Amniotic epithelial cell (primary cell): Measurements from ENCODE around the gene MPI.
A peak's percentile ranks its signal among the peaks of the same experiment; 100 is the strongest.
"Not testable (repeated sequence)": the region's sequence is repeated elsewhere in the genome, so short reads cannot be mapped to it uniquely, and the experiment has no call there.

Experiments used
- DNase-seq: peaks from one replicate; pipeline ENCODE4 v3.0.0-alpha.2; 2010; ENCODE audit warnings: low read depth

The MPI gene

DNA sequence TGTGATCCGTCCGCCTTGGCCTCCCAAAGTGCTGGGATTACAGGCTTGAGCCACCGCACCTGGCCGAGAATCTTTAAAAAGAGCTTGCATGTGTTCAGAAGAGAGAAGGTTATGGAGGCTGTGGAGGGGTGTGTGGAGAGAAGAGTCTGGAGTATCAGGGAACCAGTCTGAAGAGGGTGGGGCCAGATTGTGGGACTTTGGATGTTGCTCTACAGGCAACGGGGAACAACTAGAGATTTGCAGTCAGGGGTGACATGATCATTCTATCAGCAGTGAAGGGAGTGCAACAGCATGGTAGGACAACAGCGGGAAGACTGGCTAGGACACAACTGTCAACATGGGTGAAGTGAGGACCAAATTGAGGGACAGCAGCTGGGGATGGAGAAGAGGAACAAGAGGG lies 25.5 kb upstream of the MPI start:
- no peak for DNase-seq

DNA sequence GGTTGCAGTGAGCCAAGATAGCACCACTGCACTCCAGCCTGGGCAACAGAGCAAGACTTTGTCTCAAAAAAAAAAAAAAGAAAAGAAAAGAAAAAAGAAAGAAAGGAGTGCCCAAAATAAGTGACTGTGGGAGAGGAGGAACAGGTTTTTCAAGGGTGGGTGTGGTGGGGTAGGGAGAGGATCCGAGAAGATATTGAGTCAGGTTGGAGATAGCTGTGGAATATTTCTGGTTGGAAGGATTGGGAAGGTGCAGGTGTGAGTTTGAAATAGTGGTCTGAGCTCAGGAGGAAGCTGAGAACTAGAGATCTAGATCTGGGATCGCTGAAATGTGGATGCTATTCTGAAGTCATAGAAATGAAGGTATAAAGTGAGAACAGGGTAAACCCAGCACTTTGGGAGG lies 24.5 kb upstream of the MPI start:
- no peak for DNase-seq

DNA sequence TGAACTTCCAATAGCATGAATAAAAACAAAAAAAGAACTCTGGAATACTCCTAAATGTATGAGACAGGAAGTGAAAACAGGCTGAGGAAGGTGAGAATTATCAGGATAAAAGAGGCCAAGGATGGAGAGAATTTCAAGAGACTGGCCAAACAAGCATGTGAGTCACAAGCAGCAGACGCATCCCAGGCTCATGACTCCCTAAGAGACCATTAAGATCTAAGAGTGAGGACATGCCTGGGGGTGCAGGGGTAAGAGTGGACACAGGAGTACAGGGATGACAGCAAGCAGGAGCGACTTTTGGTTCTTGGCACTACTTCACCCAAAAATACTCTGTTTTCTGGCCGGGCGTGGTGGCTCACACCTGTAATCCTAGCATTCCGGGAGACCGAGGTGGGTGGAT lies 23.8 kb upstream of the MPI start:
- peak; percentile 85 for DNase-seq

DNA sequence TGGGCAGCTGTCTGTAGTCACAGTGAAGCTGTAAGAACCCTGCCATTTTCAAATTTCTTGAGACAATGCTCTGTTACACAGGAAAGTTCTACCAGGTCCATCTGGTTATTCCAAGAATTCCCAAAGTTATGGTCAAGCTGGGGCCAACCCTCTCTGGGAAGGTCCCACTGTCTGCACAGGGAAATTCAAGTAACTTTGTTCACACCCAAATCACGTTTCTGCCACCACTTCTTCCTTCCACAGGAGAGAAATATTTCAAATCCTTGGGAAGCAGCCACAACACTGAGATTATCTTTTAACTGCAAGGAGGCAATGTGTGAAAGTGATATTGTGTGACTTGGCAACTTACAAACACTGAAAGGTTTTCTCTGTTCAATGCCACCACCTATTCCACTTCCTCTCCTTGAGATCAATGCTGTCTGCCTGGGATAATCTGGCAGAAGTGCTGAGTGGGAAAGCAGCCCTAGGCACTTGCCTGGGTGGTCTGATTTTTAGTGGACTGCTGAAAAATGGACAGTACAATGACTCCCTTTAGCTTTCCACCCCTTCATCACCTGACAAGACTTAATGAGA lies 22.3 kb upstream of the MPI start:
- DNase-seq = no peak

DNA sequence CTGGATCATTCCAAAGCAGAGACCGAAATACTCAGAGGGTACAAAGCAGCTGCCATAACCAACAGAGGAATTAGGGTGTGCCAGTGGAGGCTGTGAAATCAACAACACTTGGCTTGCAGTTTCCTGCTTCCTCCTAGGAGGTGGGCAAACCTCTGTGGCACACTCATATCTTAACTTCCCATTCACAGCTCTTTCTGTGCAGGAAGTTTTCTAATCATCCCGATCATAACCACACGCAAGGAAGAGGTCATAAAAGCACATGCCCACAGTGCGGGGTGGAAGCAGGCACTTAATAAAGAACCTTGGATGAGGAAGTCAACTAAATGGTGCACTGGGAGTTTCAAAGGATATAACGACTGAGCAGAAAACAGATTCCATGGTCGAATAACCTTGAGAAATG lies 21.8 kb upstream of the MPI start:
- DNase-seq = no peak

DNA sequence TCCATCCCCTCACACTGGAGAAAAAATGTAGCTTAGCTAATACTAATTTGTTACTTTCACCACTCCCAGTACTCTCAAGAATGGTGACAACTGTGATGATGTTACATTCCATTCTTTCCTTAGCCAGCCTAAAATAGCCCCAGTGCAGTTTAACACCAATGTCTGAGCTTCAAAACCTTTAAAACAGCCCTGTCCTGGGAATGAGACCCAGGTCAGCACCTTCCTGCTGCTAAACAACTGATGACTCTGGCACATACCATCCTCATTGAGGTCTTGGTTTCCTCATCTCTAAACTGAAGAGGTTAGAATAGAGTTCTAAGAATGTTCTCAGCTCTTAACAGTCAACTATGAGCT lies 20.5 kb upstream of the MPI start:
- DNase-seq = peak; percentile 27

DNA sequence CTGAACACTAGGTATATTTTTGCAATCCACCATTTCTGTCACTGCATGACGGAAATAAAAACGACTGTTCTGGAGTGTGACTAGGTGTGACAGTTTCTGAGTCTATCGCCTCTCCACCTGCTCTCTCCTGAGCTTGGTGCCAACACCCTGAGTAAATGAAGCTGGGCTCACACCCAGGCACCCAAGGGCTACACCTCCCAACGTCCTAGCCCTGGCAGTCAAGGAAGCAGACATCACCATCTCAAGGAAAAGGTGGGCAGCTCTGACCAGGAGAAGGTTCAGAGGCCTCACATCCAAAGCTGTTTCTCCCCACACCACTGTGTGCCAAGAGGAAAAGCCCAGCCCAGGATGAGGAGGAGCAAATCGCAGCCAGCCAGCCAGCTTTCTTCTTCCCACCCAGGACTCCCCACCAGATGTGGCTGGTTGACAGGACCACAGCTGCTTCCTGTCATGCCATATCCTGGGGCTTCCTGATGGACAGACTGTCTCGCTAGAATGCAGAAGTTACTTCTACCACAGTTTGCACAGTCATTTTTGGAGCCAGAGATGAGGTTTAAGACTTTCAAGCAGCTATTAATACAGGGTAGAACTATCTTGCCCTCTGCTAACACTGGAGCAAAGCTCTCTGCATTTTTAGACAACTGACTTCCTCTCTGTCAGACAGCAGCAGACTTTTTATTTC lies 20.0 kb upstream of the MPI start:
- peak; percentile 27 for DNase-seq

DNA sequence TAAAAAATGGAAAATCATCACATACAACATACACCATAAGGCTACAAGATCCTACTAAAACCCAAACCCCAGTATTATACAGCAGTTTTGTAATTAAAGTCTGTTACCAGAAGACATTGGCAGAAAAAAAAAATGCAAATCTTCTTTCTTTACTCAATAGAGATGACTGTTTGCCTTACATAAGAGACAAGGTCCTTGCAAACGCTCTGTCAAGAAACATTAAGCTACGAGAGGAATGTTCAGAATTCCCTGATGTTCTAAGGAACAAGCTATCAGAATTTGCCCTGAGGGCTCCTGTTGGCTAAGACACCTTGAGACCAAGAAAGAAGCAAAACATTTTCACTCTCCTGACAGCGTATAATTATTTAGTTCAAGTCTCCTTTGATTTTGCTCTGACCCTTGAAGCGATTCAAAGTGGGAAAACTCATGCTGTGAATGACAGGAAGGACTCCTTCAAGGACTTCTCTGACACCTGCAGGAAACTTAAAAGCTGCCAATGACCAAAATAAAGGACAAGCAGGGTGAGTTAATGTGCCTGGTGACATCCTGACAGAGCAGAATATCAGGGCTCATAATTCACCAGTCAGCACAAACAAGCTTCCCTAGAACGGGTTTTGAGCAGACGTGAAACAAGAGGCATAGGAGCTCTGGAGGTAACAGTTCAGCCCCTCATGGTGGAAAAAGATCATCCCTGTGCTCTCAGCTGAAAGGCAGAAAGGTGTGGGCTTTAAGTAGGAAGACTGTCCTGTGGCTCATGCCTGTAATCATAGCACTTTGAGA lies 19.2 kb upstream of the MPI start:
- DNase-seq = peak; percentile 61

DNA sequence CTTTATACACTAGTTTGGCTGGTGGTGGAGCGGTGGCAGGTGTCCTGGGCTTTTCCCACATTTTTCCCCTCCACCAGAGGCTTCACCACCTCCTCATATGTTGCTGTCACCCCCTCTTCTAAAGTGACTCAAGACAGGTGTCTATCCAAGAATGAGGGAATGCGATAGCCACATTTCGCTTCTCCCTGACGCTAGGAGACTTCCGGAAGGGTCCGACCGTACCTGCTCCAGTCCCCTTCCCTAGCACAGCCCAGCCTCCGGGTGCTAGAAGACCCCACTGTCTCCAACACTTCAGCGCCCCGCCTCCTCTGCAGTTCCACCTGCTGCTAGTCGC lies 17.2 kb upstream of the MPI start:
- DNase-seq = no peak

DNA sequence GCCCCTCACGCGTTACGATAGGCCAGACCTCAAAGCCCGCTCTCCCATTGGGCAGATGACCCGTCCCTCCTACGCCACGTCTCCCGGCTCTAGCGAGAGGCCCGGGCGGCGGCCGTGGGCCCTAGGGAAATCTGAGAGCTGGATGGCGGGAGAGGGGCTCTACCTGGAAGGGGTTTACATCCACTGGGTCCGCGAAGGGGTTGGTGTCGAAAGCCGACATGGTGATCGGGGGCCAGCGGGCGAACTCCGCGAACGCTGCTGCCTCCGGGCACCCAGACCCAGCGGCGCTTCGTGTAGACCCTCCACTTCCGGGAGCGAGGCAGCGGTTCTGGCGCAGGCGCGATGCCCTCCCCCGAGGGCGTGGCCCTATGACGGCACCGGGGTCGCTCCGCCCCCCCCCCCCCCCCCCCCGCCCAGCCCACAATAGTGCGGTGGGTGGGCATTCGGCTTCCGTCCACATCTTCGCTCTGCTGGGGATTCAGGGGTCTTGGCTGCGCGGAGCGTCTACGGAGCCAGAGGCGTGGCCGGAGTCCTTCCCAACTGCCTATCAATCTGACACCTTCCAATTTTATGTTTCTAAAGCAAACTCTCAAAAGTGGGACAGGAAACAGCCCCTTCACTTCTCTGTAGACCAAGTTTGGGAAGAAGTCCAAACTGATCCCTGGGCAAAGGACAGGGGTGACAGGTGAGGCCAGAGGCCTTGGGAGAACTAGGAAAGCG lies 16.6 kb upstream of the MPI start, which contains the start of gene SCAMP2:
SCAMP2 (minus strand) TSS at position 330 of the 720 bp plus-strand sequence; CDS start at position 220, 110 bp downstream.
- peak; percentile 93 for DNase-seq

DNA sequence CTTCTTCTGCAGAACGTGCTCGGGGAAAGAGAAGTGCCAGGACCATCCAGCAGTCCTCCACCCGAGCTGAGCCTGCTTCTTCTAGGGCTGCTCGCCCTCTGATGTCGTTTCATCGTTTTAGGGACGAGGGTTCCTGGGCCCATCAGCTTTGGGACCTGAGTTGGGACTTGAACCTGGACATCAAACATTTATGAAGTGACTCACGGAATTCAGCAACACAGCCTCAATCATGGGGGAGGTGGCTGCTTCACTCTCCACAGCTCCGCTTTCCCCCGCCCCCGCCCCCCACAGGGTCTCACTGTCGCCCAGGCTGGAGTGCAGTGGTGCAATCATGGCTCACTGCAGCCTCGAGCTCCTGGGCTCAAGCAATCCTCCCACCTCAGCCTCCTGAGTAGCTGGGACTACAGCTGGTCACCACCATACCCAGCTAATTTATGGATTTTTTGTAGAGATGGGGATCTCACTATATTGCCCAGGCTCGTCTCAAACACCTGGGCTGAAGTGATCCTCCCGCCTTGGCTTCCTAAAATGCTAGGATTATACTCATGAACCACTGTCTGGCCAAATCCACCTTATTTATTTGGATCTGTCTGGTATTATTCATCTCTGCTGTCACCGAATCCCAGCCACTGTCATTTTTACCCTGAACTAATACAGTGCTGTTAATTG lies 16.0 kb upstream of the MPI start:
- DNase-seq = peak; percentile 33

DNA sequence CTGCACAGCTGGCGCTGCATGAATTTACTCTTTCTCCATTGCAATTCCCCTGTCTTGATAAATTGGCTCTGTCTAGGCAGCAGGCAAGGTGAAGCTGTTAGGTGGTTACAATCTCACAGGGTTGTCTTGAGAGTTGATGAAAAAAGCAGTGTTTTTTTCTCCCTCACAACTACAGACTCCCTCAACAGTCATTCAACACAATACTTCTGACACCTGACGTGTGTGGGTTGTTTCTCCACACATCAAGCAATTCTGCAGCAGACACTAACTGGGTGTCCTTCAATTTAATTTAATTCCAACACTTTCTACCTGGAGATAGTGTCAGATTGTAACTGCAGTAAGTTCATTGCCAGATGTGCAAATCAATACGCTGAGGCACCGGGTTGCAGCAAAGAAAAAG lies 11.6 kb upstream of the MPI start:
- no peak for DNase-seq

DNA sequence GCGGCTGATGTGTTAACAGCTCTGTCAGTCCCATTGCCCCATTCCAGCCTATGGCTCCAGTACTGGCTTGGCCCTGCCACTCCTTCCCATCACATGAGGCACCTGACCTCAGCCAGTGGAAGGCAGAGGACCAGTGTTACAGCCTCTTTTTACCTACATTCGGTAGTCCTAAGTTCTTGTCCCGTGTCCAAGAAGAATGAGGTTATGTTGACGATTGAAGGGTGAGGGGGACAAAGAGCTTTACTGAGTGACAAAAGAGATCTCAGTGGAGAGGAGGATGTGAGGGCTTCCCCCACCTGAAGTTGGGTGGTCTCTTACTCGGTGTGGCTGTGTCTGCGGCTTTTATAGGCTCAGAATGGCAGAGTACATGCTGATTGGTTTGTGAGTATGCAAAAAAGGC lies 7.3 kb upstream of the MPI start:
- DNase-seq = no peak

DNA sequence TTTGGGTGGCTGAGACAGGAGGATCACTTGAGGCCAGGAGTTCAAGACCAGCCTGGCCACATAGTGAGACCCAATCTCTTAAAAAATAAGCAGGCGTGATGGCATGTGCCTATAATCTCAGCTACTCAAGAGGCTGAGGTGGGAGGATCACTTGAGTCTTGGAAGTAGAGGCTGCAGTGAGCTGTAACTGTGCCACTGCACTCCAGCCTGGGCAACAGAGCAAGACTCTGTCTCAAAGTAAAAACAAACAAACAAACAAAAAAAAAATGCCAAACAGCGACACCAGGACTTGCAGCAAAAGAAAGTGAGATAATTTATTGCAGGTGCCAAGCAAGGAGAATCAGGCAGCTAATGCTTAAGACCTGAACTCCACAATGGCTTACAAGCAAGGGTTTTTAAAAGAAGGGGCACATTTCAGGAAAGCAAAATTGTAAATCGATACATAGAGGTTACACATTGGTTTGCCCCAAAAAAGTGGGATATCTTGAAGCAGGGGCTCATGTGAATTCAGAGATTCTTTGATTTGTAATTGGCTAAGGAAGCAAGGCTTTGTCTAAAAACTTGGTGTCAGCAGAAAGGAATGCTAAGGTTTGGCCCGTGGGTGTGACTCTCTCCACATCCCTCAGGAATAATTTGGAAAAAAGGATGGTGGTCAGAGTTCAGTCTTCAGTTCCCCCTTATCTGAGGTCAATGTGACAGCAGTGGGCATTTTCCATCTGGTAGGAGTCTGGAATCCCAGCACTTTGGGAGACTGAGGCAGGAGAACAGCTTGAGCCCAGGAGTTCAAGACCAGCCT lies 5.2 kb upstream of the MPI start:
- no peak for DNase-seq

DNA sequence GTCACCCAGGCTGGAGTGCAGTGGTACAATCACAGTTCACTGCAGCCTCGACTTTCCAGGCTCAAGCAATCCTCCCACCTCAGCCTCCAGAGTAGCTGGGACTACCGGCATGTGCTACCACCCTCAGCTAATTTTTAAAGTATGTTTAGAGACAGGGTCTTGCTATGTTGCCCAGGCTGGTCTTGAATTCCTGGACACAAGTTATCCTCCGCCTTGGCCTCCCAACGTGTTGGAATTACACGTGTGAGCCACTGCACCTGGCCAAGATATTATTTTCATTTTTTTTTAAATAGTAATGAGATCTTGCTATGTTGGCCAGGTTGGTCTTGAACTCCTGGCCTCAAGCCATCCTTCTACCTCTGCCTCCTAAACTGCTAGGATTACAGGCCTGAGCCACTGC lies 4.4 kb upstream of the MPI start:
- DNase-seq = no peak

DNA sequence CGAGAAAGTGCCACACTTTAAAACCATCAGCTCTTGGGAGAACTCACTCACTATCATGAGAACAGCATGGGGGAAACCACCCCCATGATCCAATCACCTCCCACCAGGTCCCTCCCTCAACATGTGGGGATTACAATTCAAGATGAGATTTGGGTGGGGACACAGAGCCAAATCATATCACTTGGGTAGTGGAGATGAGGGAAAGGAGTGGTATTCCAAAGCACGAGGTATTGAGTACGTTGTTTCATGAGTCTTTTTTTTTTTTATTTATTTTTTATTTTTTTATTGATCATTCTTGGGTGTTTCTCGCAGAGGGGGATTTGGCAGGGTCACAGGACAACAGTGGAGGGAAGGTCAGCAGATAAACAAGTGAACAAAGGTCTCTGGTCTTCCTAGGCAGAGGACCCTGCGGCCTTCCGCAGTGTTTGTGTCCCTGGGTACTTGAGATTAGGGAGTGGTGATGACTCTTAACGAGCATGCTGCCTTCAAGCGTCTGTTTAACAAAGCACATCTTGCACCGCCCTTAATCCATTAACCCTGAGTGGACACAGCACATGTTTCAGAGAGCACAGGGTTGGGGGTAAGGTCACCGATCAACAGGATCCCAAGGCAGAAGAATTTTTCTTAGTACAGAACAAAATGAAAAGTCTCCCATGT lies 2.2 kb upstream of the MPI start:
- DNase-seq = not testable (repeated sequence)

DNA sequence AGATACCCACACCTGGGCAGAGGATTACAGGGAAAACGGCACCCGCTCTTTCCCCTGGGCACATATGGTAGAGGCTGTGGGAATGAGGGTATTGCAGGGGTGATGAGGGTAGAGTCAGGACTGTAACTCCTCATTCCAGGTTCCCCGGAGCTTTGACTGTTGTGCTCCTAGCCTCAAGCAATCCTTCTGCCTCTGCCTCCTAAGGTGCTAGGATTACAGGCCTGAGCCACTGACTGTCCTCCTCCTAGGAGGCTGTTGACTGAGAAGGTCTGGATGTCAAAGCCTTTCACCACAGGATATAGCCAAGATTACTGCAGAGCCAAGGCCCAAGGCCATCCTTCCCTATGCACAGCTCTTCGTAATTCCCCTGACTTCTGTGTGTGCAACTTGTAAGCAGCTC lies 1.1 kb upstream of the MPI start:
- DNase-seq = peak; percentile 25

DNA sequence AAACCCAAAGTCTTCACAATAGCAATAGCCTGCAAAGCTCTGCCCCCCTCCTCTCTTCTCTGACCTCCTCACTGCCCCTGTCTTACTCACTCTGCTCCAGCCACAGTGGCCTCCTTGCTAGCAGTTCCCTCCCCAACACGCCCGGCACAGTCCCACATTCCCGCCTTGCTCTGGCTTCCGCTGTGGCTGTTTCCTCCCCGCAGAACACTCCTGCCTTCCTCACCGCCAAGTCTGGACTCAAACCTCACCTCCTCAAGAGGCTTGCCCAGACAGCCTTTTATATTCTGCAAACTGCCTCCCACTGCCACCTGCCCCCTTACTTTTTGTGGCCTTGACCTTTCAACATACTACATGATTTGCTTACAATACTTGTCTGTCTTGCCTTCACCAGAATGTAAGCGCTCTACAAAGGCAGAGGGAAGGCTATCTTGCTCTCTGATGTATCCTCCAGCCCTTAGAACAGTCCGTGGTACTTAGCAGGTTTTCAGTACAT lies 406 bp upstream of the MPI start:
- DNase-seq = peak; percentile 38

DNA sequence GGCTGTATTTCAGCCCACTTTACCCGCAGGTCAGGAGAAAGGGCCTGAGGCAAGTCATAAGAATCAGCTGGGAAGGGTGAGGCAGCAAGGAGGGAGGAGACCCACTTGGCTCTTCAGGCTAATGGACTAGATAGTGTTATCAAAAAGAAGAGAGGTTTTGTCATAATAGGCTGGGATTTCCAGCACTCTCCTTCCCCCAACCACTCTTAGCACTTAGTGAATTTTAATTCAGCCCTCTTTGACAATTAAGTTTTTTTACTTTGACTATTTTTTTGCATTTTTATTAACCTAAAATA lies 771 bp downstream of the MPI start:
- no peak for DNase-seq

DNA sequence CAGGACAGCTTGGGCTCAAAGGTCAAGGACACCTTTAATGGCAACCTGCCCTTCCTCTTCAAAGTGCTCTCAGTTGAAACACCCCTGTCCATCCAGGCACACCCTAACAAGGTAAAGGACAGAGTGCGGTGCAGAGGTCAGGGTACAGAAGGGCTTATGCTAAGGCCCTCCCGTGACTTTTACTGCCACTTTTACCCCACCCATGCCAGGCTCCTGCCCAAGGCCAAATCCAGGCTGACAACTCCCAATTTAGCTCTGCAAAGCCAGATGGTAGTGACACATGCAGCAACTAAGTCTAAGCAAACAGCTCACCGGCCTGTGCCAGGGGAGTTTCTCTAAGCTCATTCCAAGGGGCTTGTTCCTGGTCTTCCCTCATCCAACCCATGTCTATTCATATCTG lies 1.6 kb downstream of the MPI start:
- no peak for DNase-seq

DNA sequence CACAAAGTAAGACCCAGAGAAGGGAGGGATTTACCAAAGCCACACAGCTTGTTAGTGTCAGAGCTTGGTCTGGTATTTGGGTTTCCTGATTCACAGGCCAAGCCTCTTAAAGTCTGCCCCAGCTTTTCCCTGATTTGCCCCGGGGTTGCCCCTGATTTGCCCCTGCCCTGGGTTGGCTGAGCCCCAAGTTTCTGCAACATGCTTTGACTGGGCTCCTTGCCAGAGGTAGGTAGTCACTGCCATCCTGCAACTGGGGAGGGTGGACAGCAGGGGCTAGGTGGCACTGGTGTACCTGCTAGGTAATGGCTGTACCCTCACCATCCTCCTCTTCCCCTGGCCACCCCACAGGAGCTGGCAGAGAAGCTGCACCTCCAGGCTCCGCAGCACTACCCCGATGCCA lies 2.5 kb downstream of the MPI start:
- no peak for DNase-seq
